Central memory CD4-positive, alpha-beta T cell (primary cell): Measurements from ENCODE around the gene NLGN2.

ENCODE experiments used
- DNase-seq: peaks from one replicate; pipeline ENCODE4 v3.0.0; 2022

Gene NLGN2

GRCh38 chr17:7414837-7415236, 7.2 kb downstream of the NLGN2 start:
- DNase-seq = no peak

- no peak for DNase-seq
Measured at GRCh38 chr17:7415784-7416183, 8.1 kb downstream of the NLGN2 start.

DNA sequence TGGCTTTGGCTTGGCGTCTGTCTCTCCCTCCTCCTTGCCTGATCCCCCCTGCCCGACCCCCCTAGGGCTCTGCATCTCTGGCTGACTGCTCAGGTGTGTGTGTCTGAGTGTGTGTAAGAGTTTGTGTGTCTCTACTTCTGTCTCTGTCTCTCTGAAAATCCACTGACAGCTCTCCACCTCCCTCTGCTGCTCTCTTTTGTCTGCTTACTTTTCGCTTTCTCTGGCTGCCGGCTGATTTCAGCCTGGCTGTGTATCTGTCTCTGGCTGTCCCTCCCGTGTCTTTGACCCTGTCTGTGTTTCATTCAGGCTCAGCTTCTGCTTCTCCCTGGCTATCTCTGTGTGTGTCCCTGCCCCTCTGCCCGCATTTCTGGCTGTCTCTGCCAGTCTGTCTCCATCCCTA, 8.7 kb downstream of the NLGN2 start:
- DNase-seq = no peak

- no peak for DNase-seq
Measured at GRCh38 chr17:7417056-7417655, 9.5 kb downstream of the NLGN2 start.

DNA sequence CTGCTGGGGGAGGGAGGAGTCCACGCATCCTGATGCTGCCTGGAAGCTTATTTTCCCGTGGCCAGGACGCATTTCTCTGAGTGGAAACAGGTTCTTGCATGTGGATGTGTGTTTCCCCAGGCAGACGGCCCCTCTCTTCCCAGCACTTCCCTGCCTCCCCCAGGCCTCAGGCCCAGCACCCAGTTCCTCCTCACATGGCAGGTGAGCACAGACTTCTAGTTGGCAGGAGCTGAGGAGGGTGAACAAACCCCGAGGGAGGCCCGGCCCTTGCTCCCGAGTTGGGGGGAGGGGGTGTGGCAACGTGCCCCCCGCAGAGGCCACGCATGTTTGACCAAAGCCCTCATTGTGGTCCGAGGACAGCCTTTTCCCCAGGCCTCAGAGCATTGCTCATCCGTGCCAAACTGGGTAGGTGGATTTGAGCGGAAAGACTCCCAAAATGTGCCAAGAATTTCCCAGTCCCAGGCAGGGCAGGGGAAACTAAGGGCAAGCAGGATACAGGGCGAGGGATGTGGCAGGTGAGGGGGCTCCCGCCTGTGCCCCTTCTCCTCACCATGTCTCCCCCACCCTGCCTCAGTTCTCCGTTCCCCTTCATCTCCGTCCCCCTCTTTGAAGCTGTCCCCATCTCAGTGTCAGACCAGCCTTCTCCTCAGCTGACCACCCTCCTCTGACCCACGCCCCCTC, 11.0 kb downstream of the NLGN2 start:
- no peak for DNase-seq

- no peak for DNase-seq
Measured at GRCh38 chr17:7419819-7420610, 12.4 kb downstream of the NLGN2 start, which contains the start of gene SPEM1. Gene SPEM1 (plus strand): TSS chr17:7420324. CDS start chr17:7420385, 61 bp downstream.

DNA sequence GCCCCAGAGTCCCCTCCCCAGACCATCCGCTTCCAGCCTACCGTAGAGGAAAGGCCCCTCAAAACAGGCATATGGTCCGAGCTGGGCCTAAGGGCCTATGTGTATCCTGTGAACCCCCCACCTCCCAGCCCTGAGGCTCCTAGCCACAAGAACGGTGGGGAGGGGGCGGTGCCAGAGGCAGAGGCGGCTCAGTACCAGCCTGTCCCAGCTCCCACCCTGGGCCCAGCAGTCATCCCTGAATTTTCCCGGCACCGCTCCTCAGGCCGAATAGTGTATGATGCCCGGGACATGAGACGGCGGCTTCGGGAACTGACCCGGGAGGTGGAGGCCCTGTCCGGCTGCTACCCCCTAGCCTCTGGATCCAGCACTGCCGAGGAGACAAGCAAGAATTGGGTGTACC, 13.5 kb downstream of the NLGN2 start:
- no peak for DNase-seq

- no peak for DNase-seq
Measured at GRCh38 chr17:7423679-7424078, 16.0 kb downstream of the NLGN2 start.

DNA sequence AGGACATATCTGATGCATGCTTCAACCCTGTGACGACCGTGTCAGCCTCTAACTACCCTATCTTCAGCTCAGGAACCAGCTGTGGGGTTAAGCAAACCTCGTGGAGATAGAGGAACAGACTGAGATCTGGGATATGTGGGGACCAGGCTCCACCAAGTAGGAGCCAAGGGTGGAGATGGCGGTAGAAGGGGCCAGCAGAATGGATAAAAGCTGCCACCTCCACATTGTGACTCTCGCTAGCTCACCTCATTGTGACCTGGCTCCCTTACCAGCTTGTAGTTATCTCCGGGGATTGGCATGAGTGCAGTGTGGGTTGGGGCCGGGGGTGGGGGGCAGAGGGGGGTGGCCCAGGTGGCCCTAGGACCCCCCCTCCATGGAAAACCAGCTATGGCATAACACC, 17.7 kb downstream of the NLGN2 start, which contains the start of gene SPEM2:
Gene SPEM2, plus strand, starts transcription at position 301 of the 400 bp plus-strand sequence. Its CDS starts 73 bp downstream, at position 374.
- DNase-seq = no peak

- DNase-seq = no peak
Measured at GRCh38 chr17:7425756-7426155, 18.1 kb downstream of the NLGN2 start.

GRCh38 chr17:7426203-7426863, 18.7 kb downstream of the NLGN2 start:
- DNase-seq = no peak

DNA sequence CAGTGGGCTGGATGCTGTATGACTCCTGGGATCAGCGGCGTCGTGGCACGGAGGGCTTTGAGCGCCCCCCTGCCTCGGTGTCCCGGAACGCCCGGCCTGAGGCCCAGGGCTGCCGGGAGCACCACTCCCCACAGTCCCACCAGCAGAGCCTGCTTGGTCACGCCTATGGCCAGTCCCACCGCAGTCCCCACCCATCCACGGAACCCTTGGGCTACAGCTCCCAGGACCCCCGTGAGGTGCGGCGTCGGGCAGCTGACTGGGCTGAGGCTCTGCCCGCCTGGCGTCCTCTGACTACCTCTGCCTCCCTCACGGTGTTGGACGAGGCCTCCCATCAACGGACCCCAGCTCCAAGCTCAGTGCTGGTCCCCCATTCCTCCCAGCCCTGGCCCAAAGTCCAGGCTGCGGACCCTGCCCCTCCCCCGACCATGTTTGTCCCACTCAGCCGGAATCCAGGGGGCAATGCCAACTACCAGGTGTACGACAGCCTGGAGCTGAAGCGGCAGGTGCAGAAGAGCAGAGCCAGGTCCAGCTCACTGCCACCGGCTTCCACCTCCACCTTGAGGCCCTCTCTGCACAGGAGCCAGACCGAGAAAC, 19.3 kb downstream of the NLGN2 start:
- DNase-seq = no peak

DNA sequence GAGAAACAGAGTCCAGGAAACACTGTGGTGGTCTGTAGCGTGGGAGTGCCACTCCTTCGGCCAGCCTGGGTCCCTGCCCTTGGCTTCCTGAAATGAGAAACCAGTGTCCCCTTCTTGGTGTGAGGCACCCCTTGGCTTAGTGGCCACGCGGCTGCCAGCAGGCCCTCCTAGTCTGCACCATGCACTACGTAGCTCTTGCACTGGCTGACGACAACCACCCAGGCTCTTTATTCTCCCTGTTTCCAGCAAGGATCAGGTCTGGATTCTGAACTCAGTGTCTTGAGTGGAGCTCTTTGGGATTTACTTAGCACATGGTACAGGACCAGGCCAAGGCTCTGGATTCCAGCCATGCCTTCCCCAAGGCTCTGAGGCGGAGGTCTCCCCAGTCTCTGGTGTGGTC, 19.9 kb downstream of the NLGN2 start:
- no peak for DNase-seq

DNA sequence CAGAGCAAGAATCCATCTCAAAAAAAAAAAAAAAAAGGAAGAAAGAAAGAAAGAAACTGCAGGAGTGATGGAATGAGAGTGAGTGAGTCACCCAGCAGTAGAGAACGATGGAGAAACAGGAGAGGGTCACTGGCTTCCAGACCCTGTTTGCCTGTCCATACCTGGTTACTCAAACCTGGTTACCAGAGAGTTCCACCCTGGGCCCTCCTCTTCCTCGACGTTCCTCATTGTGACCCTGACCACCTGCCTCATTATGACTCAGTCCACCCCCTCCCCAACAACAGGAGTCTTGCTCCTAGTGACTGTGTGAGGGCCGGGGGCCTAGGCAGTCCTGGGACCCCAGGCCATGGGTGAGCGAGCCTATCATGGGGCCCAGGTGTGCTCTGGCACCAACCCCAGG, 20.9 kb downstream of the NLGN2 start, which contains the start of gene SPEM3:
Gene SPEM3, plus strand, starts transcription at position 301 of the 400 bp plus-strand sequence. Its CDS starts 46 bp downstream, at position 347.
- DNase-seq = no peak

DNA sequence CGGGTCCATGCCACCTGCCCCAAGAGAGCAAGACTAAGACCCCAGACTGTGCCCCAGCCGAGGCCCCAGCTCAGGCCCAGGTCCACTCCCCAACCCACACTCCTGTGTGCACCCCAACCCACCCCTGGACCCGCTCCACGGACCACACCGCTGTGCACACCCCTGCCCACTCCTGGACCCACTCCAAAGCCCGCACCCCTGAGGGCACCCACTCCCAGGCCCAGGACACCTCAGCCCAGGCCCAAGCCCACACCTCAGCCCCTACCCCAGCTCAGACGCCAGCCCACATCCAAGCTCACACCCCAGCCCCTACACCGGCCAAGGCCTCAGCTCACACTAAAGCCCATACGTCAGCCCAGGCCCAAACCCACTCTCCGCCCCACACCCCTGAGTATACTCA, 22.1 kb downstream of the NLGN2 start:
- no peak for DNase-seq

DNA sequence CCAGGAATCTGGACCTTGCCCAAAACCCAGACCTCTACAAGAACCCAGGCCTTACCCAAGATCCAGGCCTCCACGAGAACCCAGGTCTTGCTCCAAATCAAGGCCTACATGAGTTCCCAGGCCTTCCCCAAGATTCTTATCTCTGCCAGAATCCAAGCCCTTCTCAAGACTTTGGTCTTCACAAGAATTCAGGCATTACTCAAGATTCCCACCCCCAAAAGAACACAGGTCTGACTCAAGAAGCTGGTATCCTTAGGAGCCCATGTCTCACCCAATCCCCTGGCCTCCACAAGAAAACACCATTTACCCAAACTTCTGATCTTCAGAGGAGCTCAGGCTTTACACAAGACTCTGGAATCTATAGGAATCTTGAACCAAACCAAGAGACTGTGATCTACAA, 23.6 kb downstream of the NLGN2 start:
- DNase-seq = no peak

GRCh38 chr17:7432296-7432695, 24.7 kb downstream of the NLGN2 start:
- no peak for DNase-seq

DNA sequence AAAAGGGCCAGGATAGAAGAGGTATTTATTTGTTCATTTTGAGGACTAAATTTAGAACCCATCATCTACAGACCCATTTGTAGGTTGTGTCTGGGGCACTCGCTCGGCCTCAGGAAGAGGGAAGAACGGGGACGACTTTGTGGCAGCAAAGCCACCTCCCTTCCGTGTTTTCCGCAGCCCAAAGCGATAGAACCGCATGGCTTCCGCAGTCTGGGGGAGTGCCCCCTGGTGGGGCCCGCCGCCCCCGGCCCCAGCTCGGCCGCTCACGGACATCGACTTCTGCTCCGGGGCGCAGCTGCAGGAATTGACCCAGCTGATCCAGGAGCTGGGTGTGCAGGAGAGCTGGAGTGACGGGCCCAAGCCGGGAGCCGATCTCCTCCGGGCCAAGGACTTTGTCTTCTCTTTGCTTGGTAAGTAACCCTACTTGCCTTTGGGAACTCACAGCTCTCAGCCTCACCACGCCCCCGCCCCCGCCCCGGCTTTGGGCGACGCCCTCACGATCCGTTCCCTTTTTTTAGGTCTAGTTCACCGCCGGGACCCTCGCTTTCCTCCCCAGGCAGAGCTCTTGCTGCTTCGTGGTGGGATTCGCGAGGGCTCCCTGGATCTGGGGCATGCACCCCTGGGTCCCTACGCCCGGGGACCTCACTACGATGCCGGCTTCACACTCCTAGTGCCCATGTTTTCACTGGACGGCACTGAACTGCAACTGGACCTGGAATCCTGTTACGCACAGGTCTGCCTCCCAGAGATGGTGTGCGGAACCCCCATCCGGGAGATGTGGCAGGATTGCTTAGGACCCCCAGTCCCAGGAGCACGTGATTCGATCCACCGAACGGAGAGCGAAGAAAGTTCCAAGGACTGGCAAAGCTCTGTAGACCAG, 28.3 kb downstream of the NLGN2 start:
- peak; percentile 72 for DNase-seq

- DNase-seq = peak; percentile 80
Measured at GRCh38 chr17:7436556-7437368, 29.1 kb downstream of the NLGN2 start.

DNA sequence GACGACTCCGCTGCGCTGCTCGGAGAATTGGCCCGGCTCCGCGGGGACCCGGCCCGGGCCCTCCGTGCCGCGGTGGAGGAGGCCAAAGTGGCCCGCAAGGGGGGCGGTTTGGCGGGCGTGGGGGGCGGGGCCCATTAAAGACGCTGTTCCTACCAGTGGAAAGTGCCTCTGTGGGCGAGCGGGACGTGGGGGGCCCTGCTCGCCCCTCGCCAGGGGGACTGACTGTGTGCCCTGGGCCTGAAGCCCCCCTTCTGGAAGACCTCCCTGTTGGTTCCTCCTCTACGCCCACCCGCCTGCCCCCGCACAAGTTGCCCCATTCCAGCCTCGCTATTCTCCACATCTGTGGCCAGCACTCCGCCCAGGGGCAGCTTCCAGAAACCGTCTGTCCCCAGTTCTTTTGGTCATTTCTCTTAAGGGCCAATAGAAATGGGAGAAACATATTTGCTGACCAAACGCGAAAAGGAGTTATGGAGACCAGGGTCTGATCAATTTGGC, 29.8 kb downstream of the NLGN2 start:
- no peak for DNase-seq
